Measurements from ENCODE around the gene ZNF532.

ZNF532 gene

DNA sequence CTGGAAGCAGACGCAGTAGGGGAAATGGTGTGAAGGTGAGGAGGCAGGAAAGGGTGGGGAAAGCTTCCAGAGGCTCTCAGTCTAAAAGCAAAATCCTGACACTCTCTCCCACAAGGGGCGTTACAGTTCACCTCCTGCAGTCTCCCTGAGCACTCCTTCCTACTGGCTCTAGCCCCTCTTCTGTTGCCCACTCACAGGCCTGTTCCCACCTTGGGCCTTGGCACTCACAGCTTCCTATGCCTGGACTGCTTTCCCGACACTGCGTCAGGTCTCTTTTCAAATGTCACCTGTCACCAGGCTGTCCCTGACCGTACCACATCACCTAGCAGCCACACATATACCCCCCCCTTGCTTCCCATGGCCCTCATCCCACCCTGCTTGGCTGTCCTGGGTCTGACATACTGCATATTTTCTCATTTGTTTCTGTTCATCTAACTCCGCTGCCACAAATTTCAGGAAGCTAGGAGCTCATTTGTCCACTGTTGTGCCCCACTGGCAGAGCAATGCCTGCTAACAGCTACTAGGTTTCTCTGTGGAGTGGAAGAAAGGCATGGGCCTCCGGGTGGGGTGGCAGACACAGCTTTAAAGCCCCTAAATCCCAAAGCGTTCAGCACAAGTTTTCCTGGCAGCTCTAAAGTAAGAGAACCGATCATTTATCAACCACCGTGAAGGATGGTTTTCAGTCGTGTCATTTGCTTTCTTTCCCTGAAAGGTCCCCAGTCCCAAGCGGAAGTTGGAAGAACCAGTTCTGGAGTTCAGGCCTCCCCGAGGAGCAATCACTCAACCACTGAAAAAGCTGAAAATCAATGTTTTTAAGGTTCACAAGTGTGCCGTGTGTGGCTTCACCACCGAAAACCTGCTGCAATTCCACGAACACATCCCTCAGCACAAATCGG is 118.8 kb downstream of the ZNF532 start:
- no peak for DNase-seq

DNA sequence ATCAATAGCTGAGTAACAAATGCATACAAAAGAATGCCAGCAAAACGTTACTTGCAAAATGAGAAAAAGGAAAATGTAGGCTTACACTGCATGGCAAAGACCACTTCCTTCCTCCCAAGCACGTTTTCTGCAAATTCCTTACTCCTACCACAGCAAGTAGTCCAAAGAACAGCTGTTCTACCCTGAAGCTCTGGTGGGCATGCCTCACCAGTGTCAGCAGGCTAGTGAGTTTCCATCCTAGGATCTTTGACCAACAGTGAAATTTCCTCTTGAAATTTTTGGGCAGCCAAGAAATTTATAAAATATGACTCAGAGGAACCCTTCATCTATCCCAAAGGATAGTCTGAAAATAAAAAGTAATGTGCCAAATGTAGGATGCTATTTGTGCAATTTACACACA is 123.9 kb downstream of the ZNF532 start:
- DNase-seq: no peak

DNA sequence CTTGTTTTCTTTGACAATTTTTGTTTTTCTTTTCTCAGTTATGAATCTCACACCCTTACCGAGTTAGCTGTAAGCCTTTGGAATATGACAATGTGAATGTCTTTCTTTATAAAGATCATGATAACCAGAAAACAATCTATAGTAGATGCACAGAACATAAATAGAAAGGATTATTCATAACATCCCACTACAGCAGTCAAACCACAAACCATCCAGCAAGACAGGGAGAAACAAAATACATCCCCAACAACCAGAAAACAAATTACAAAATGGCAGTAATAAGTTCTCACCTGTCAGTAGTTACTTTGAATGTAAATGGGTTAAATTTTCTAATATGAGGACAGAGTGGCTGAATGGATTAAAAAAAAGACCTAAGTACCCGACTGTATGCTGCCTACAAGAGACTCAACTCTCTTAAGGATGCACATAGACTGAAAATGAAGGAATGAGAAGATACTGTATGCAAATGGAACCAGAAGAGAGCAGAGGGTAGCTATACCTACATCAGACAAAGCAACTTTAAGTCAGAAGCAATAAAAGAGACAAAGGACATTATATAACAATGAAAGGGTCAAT is 124.6 kb downstream of the ZNF532 start:
- DNase-seq: no peak

DNA sequence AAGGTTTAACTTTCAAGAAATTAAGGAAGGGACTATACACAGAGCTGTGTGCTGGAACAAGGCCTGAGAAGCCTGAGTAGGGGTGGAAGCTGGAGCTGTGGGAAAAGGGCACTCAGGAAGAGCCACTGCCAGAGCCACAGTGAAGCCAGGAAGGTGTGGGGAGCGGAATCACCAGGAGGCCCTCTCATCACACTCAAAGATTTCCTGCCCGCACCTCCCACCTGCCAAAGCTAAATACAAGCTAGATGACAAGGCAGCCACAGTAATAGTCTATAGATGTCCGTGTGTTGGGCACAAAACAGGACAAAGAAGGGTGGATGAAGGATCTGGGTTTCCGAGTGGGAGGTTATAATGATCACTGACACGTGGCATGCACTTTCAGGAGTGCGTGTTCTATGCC is 126.0 kb downstream of the ZNF532 start:
- DNase-seq: no peak

DNA sequence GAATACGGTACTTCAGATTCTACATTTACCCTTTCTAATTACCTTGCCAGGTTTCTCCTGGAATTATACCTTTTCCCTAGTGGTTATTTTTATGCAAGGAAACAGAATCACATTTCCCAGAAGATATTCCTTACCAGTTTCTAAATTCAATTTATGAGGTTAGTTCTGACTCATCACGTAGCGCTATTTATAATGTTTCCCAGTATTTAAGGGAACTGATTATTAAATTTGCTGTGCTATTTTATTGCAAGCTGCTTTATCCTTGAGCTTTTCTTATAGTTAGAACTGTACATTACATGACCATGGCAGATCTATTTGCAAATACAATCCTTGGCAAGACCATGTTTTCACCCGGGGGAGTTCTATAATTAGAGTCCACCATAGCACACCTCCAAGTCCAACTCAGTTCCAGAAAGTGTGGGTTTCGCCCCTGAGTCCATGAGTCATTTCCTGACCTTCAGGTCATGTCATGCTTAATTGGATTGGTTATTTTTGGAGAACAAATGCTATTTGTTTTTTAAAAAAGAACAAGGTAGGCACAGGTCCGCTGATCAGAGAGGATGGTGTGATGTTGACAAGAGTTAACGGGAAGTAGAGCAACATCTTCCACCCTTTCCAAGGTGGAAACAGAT is 126.6 kb downstream of the ZNF532 start:
- no peak for DNase-seq

DNA sequence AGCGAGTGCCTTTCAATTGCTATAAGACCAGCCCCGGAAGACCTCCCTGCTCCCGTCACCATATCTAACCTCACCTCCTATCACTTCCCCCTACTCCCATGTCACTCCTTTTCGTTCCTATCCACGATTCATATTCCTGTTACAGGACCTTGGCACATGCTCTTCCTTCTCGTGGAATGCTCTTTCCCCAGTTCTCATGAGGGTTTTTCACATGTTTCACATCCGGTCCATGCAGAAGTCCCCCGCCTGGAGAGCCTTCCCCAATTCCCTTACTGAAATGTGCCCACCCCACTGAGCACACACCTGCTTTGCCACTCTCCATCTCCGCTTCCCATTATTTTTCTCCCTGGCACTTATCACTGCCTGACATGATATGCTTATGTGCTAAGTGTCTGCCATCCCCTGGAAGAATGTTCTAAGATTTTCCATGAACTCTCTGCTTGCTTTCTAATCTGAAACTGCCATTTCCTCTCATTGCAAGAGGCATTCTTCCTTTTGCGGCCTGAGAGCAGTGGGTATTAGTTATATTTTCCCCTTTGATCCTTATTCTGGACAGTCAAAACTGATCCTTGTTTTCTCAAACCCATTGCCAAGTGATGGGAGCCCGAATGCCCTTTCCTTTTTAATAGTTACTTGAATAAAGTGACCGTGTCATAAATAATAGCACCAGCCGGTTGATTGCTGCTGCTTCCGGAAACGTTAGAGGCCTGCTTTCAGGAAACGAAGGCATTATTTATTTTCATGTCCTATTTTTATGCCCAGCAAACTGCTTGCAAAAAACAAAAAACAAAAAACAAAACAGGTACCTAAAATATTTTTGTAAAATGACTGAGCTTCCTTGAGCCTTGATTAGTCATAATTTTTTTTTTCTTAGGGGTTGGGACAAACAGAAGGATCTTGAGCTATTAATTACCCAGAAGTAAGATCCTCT is 127.9 kb downstream of the ZNF532 start:
- DNase-seq: no peak

GRCh38 chr18:58993260-58993659 is 128.6 kb downstream of the ZNF532 start:
- DNase-seq: no peak

DNA sequence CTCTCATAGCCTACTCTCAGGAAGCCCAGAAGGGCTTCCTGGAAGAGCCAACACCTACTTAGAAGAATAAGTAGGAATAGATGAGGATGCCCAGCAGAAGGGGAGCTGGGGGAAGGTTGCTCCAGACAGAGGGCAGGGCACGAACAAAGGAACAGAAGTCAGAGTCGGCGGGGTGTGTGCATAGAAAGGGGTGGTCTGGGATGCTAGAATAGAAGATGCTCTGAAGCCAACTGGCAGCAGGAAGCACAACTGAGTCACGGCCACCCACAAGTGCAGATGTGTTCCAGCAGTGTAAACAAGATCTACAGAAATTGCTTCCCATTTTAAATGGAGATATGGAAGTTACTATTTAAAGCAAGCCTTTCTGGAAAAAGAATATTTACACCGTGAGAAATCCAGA is 131.0 kb downstream of the ZNF532 start:
- DNase-seq: no peak

- no peak for DNase-seq
Observed at GRCh38 chr18:58996131-58996641, 131.5 kb downstream of the ZNF532 start.

- no peak for DNase-seq
Observed at GRCh38 chr18:58996696-58997095, 132.0 kb downstream of the ZNF532 start.

DNA sequence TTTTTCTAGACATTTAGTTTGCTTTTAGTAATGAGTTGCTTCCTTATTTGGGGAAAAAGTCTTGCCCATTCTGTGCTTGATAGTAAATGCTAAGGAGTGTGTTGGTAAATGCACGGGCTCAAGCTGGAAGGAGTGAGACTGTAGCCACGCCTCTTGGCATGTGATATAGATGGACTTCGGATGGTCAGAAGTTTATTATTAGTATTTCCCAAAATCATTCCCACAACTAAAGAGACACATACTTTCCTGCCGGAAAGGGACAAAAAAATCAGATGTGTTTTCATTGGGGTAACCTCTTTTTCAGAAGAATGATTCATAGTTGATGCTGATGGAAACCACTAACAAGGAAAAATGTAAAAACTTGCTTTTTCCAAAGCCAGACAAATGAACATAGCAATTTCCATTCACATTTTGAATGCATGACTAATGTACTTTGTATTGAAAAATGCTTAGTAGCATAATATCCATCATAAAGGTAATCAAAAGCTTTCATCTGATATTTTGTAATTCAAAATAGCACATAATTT is 133.2 kb downstream of the ZNF532 start:
- no peak for DNase-seq

GRCh38 chr18:58998401-58999203 is 133.9 kb downstream of the ZNF532 start:
- DNase-seq: no peak

DNA sequence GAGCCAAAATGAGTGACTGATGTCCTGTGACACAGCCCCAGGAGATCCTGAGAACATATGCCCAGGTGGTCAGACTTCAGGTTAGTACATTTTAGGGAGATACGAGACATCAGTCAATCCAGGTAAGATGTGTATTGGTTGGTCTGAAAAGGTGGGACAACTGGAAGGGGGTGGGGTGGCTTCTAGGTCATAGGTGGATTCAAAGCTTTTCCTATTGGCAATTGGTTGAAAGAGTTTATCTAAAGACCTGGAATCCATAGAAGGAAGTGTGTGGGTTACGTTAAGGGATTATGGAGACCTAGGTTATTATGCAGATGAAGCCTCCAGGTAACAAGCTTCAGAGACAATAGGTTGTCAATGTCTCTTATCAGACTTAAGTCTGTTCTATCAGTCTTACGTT is 136.5 kb downstream of the ZNF532 start:
- no peak for DNase-seq

- no peak for DNase-seq
Observed at GRCh38 chr18:59001721-59002120, 137.0 kb downstream of the ZNF532 start.

GRCh38 chr18:59002974-59003594 is 138.4 kb downstream of the ZNF532 start:
- no peak for DNase-seq

GRCh38 chr18:59005262-59005661 is 140.6 kb downstream of the ZNF532 start:
- no peak for DNase-seq

DNA sequence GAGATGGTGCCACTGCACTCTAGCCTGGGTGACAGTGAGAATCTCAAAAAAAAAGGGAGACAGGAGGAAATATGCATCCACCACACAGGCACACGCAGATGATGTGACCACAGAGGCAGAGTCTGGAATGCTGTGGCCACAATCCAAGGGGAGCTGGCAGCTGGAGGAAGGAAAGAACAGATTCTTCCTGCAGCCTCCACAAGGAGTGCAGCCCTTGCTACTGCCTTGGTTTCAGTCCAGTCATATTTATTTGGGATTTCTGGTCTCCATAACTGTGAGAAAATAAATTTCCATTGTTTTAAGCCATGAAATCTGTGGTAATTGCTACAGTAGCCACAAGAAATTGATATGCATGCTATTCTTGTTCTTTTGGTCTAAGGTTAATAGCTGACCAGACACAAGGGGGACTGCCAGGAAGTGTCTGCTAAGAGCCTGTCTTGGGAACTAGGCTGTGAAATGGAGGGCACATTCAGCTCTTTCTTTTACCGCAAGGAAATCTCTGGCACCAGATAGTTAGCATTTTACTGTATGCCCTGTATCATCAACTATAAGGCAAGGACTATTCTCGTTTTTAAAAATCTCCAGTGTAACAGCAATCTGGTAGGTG is 141.9 kb downstream of the ZNF532 start:
- no peak for DNase-seq

DNA sequence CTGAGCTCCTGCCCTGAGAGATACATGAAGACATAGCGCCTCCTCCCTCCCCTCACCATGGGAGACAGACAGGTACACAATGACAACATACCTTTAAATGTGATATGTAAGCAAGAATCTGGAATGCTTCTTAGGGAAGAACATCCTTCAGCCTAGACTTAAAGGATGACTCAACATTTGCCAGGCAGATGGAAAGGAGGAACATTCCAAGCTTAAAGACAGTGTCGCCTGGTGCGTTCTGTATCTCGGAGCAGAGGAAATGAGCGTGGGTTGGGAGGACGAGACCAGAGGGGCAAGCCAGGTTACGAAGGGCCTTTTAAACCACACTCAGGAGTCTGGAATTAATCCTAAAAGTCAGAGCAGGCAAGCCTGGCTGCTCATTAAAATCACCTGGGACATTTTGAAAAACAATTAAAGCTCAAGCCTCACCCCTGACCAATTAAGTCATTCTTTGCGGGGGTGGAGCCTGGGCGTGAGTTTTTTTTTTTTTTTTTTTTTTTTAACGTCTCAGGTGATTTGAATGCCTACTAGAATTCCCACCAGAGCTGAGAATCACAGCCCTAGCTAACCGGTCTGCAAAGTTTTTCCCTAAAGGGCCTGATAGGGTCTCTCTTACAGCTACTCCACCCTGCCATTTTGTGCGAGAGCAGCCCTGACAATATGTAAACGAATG is 143.8 kb downstream of the ZNF532 start:
- no peak for DNase-seq

- DNase-seq: no peak
Observed at GRCh38 chr18:59009846-59010245, 145.2 kb downstream of the ZNF532 start.

GRCh38 chr18:59011289-59011688 is 146.6 kb downstream of the ZNF532 start:
- no peak for DNase-seq
